HUDEP-2 (cell line): ENCODE data around the gene DMRTC1.
"Not testable (repeated sequence)": the region's sequence is repeated elsewhere in the genome, so short reads cannot be mapped to it uniquely, and the experiment has no call there.

Experiments used
- DNase-seq, 76 experiments: peaks; one replicate each; lab custom pipeline; 2025; ENCODE audit not compliant: unreplicated experiment in 76 of 76; lab: John Stamatoyannopoulos, UW

DMRTC1 gene

GRCh38 chrX:72943819-72944169 lies at the start of gene DMRTC1:
Gene DMRTC1, minus strand, starts transcription at chrX:72943837. Its CDS starts 68,143 bp downstream, at chrX:72875694.
- DNase-seq, result not testable (repeated sequence)

- not testable (repeated sequence) for DNase-seq
Observed at GRCh38 chrX:72980894-72981469, 37.3 kb upstream of the DMRTC1 start.

GRCh38 chrX:72974885-72975284 lies 31.2 kb upstream of the DMRTC1 start:
- DNase-seq, result not testable (repeated sequence)

GRCh38 chrX:72971859-72972258 lies 28.2 kb upstream of the DMRTC1 start:
- not testable (repeated sequence) for DNase-seq

GRCh38 chrX:72959971-72960370 lies 16.3 kb upstream of the DMRTC1 start:
- DNase-seq, result not testable (repeated sequence)

GRCh38 chrX:72943035-72943818 lies 410 bp downstream of the DMRTC1 start:
- not testable (repeated sequence) for DNase-seq

GRCh38 chrX:72942272-72942671 lies 1.4 kb downstream of the DMRTC1 start:
- not testable (repeated sequence) for DNase-seq

- DNase-seq, result not testable (repeated sequence)
Observed at GRCh38 chrX:72937906-72938305, 5.7 kb downstream of the DMRTC1 start, which contains the start of gene FAM236A. Gene FAM236A, plus strand, starts transcription at chrX:72938206. Its CDS starts 57 bp downstream, at chrX:72938263.

- not testable (repeated sequence) for DNase-seq
Observed at GRCh38 chrX:72936882-72937455, 6.7 kb downstream of the DMRTC1 start.

GRCh38 chrX:72936455-72936854 lies 7.2 kb downstream of the DMRTC1 start:
- not testable (repeated sequence) for DNase-seq

GRCh38 chrX:72932283-72932682 lies 11.4 kb downstream of the DMRTC1 start:
- not testable (repeated sequence) for DNase-seq

GRCh38 chrX:72916096-72916495 lies 27.5 kb downstream of the DMRTC1 start:
- DNase-seq, result not testable (repeated sequence)

- not testable (repeated sequence) for DNase-seq
Observed at GRCh38 chrX:72912315-72912714, 31.3 kb downstream of the DMRTC1 start, which contains the start of gene FAM236C. Gene FAM236C, plus strand, starts transcription at chrX:72912615. Its CDS starts 100 bp downstream, at chrX:72912715.

- not testable (repeated sequence) for DNase-seq
Observed at GRCh38 chrX:72889740-72890139, 53.9 kb downstream of the DMRTC1 start.

- DNase-seq, result not testable (repeated sequence)
Observed at GRCh38 chrX:72882898-72883297, 60.7 kb downstream of the DMRTC1 start.

GRCh38 chrX:72837532-72837931 lies 106.1 kb downstream of the DMRTC1 start:
- DNase-seq, result not testable (repeated sequence)

GRCh38 chrX:72830701-72831100 lies 112.9 kb downstream of the DMRTC1 start:
- not testable (repeated sequence) for DNase-seq
